ENCODE data around the gene EDARADD.
"Not testable (repeated sequence)": the region's sequence is repeated elsewhere in the genome, so short reads cannot be mapped to it uniquely, and the experiment has no call there.

The EDARADD gene

DNA sequence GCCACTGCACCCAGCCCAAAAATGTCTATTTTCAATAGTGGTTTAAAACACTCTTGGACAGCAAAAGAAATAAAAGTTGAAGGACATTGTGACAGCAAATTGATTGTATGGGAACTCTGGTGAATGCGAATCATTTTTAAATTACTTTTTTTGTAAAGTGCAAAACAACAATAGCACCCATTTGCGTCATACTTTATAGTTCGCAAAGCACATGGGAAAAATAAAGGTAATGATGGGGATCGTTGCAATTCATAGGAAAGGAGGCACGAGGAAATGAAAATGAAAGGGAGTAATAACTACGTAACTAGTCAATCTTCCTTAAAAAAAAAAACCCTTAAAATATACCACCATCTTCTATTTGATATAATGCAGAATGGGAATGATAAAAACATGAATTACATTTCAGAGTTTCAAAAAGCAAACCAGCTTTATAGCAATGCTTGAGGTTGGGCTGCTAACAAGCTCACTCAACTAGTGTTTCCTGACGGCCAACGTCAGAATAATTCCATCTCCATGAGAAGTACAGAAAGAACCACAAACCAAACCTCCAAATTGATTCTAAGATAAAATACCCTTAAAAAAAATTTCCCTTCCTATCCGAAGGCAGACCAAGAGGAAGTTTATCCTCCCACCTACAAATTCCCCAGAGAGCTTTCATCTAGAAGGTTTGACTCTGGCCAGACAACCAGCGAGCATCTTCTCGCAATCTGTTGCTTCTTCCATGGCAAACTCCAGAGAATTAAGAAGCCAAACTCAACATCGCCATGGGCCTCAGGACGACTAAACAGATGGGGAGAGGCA is at the start of gene EDARADD:
EDARADD (plus strand) TSS at position 606 of the 801 bp plus-strand sequence; CDS start at position 765, 159 bp downstream.
- no peak for DNase-seq (ENCODE audit: low read depth)

DNA sequence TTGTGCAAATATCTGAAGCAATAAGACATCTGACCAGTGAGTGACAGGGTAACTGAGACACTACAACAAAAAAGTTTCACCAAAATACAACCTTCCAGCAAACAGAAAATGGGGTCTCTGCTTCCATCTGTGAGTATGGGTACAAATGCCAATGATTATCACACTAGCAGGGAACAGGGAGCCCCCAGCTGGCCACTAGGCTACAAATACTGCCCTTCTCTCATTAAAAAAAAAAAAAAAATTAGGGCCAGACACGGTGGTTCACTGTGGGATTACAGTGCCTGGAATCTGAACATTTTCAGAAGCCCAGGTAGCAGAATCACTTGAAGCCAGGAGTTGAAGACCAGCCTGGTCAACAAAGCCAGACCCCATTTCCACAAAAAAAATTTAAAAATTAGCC is 48.4 kb upstream of the EDARADD start:
- DNase-seq (ENCODE audit: low read depth) = no peak

GRCh38 chr1:236348071-236348470 is 46.0 kb upstream of the EDARADD start:
- no peak for DNase-seq (ENCODE audit: low read depth)

DNA sequence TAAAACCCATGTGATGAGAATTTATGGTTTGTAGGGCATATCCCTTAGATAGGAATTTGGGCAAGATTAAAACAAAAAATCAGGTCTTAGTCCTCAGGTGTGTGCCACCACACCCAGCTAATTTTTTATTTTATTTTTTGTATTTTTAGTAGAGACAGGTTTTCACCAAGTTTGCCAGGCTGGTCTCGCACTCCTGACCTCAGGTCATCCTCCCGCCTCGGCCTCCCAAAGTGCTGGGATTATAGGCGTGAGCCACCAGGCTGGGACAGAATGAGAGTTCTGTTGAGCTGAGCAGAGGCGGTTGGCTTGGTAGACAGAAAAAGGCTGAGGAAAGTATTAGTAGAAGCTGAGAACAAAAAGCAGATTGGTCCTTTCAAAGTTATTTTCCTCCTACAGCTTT is 43.8 kb upstream of the EDARADD start:
- DNase-seq (ENCODE audit: low read depth) = no peak

DNA sequence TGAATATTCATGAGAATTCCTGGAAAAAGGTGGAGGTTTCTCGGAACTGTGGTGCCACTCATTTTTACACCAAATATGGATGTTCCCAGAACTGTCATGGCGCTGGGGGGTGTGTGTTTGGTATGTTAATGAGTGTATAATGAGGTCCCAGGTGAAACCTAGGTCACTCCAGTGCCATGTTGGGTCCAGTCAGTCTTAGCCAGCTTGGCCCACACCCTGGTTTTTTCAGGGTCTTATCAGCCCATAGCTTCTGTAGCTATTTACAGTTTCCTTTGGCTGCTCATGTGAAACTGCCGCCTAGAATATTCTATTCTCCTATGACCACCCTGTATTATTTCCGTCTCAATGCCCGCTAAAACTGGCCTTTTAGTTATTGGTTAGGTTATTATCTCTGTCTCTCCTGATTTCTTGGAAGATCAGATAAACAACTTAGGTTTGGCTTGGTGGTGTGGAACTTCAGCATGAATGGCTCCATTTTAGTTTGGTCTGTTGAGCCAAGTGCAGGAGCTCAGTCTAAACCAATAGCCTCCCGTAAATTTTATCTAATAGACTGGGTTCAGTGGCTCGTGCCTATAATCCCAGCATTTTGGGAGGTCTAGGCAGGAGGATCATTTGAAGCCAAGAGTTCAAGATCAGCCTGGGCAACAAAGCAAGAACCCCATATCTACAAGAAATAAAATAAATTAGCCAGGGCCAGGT is 42.1 kb upstream of the EDARADD start:
- DNase-seq (ENCODE audit: low read depth) = no peak

GRCh38 chr1:236352747-236353146 is 41.3 kb upstream of the EDARADD start:
- DNase-seq (ENCODE audit: low read depth) = not testable (repeated sequence)

GRCh38 chr1:236353813-236354212 is 40.3 kb upstream of the EDARADD start:
- no peak for DNase-seq (ENCODE audit: low read depth)

GRCh38 chr1:236354330-236355147 is 39.5 kb upstream of the EDARADD start:
- DNase-seq (ENCODE audit: low read depth) = no peak

- no peak for DNase-seq (ENCODE audit: low read depth)
Measured at GRCh38 chr1:236356141-236356540, 37.9 kb upstream of the EDARADD start.

DNA sequence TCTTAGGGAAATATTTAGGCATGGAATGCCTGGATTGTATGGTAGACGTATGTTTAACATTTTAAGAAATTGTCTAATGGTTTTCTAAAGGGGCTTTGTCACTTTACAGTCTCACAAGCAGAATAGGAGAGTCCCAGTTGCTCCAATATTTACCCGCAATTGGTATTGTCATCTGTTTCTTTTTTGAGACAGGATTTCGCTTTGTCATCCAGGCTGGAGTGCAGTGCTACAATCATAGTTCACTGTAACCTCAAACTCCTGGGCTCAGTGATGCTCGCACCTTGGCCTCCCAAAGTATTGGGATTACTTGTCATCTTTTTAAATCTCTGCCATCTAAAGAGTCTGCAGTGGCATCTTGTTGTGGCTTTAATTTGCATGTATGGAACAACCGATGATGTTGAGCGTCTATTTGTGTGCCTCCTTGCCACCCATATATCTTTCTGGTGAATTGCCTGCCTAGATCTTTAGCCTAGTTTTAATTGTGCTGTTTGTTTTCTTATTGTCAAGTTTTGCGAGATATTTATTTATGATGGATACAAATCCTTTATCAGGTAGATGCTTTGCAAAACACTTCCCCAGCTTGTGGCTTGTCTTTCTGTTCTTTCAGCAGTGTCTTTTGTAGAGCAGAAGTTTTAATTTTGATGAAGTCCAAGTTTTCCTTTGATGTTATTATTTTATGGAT is 32.0 kb upstream of the EDARADD start:
- no peak for DNase-seq (ENCODE audit: low read depth)

GRCh38 chr1:236363237-236363636 is 30.8 kb upstream of the EDARADD start:
- DNase-seq (ENCODE audit: low read depth) = no peak

DNA sequence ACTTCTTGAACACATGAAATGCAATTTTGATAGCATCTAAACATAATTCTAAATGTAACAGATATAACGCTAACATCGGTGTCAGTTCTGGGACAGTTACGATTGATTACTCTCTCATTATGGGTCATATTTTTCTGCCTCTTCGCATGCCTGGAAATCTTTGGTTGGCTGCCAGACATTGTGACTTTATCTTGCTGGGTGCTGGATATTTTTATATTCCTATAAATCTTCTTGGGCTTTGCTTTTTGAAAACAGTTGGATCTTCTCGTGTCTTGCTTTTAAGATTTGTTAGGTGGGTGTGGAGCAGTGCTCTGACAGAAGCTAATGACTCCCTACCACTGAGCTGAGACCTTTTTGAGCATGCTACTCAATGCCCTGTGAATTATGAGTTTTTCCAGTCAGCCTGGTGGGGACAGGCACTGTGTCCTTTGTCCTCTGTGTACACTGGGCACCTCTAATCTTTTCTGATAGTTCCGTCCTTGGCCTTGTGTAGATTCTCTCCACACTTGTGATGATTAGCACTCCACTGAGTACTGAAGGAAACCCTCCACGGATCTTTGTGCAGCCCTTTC is 28.0 kb upstream of the EDARADD start:
- DNase-seq (ENCODE audit: low read depth) = no peak

DNA sequence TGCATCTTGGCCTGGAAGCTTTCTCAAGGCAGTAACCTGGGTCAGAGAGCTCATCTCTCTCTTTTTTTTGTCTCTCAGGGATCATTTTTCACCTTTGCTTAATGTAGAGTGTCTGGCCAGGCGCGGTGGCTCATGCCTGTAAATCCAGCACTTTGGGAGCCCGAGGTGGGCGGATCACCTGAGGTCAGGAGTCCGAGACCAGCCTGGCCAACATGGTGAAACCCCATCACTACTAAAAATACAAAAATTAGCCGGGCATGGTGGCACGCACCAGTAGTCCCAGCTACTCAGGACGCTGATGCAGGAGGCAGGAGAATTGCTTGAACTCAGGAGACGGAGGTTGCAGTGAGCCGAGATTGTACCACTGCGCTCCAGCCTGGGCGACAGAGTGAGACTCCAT is 27.4 kb upstream of the EDARADD start:
- DNase-seq (ENCODE audit: low read depth) = not testable (repeated sequence)

- DNase-seq (ENCODE audit: low read depth) = no peak
Measured at GRCh38 chr1:236370420-236370819, 23.7 kb upstream of the EDARADD start.

DNA sequence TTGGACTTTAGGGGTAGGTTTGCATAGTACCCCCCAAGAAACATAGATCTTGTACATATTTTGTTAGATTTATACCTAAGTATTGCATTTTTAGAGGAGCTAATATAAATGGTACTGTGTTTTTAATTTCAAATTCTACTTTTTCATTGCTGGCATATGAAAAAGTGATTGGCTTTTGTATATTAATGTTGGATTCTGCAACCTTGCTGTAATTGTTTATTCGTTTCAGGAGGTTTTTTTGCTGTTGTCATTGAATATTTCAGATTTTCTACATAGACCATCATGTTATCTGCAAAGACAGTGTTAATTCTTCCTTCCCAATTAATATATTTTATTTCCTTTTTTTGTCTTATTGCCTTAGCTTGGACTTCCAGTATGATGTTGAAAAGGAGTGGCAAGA is 23.0 kb upstream of the EDARADD start:
- DNase-seq (ENCODE audit: low read depth) = no peak

- no peak for DNase-seq (ENCODE audit: low read depth)
Measured at GRCh38 chr1:236377832-236378535, 16.1 kb upstream of the EDARADD start.

- no peak for DNase-seq (ENCODE audit: low read depth)
Measured at GRCh38 chr1:236381565-236382158, 12.4 kb upstream of the EDARADD start.

GRCh38 chr1:236388332-236388731 is 5.8 kb upstream of the EDARADD start:
- no peak for DNase-seq (ENCODE audit: low read depth)

DNA sequence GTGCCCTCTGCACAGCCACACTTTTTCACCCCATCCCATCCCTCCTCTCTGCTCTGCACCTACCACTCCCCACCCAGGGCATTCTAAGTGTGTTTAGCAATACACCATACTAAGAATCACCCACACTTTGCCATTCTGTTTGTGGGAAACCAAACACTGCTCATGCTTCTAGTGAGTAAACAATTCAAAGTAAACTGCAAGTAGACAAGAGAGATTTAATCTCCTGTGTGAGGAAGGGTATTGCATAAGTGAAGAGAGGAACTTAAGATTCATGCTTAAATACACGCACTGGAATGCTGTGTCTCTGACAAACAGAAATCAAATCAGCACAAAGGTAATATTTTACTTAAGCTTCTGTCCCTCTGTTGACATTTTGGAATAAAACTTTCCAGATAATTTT is 4.8 kb upstream of the EDARADD start:
- DNase-seq (ENCODE audit: low read depth) = no peak

GRCh38 chr1:236391008-236391407 is 3.1 kb upstream of the EDARADD start:
- no peak for DNase-seq (ENCODE audit: low read depth)

GRCh38 chr1:236392182-236392581 is 1.9 kb upstream of the EDARADD start:
- no peak for DNase-seq (ENCODE audit: low read depth)

All from stimulated activated CD8-positive, alpha-beta memory T cell treated with anti-CD3 and anti-CD28 coated beads, Interleukin-4, amount 100 ng/mL, for 24 hours (primary cell).